Mammary microvascular endothelial cell (primary cell): ENCODE data around the gene GLT1D1. TPM values are rescaled to one million over a fixed set of nuclear protein-coding genes. Genes with fewer than 3 reads are reported as not detected.

Source experiments
- total RNA-seq: library from RNA; depleted of rRNA; stranded (reverse); fragments of >200 nt; gene quantifications from 2 replicates; pipeline ENCODE4 v1.2.3, GENCODE V29; 2015

The GLT1D1 gene
- total RNA-seq = not detected in 2 replicates

DNA sequence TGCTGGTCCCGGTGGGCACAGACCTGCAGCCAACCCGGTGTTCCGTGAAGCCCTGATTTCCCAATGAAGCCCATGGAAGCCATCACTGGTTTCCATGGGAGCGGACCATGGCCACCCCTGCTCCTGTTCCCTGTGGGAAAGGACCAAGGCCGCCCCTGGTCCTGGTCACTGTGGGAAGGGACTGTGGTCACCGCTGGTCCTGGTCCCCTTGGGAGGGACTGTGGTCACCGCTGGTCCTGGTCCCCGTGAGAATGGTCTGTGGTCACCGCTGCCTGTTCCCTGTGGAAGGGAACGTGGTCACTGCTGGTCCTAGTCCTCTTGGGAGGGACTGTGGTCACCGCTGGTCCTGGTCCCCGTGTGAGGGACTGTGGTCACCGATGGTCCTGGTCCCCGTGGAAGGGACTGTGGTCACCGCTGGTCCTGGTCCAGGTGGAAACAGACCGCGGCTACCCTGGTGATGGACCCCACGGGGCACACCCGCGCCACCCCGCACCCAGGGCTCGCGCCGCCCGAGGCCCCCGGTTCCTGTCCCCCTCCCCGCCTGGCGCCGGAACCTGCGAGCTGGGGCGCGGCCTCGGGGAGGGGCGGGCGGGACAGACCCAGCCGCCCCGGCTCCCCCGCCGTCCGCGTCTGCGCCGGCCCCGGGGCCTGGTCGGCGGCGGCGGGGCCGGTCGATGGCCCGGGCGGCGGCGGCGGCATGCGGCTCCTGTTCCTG, at the start of gene GLT1D1:
GLT1D1 (plus strand) TSS at position 594 of the 715 bp plus-strand sequence; CDS start at position 698, 104 bp downstream.

DNA sequence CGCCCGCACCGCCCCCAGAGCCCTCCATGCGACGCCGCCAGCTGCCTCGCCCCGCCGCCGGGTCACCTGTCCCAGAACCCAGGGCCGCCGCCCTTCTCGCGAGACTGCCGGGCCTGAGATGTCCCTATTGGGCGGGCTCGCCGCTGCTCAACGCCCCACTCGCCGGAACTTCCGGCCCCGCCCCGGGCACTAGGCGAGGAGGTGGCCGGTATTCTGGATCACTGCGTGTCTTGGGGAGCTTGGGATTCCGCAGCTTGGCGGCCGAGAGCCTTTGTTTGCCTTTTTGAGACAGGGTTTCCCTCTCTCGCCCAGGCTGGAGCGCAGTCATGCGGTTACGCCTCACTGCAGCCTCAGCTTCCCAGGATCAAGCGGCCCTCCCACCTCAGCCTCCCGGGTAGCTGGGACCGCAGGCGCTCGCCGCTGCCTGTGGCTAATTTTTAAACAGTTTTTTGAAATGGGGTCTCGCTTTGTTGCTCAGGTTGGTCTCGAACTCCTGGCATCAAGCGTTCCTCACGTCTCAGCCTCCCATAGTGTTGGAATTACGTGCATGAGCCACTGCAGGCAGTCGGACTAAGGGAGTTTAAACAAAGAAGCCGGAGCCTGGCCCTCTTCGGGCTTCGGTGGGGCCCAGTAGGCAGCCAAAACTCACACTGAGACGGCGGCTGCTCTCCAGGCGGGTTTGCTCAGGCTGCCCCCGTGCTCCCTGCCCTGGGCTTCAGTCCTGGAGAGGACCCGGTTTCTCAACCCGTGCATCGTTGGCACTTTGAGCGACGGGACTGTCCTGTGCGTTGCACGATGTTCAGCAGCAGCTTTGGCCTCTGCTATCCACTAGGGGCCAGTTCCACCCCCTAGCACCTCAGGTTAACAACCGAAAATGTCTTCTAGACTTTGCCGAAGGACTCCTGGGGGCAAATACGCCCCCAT, 29.1 kb upstream of the GLT1D1 start, which contains the start of gene SLC15A4:
SLC15A4 (minus strand) TSS at position 43 of the 924 bp plus-strand sequence; CDS start at position 28, 15 bp downstream.

Other genes with a start within 250 kb of the GLT1D1 start
- 29.4 and 29.7 TPM in 2 replicates for gene SLC15A4, start 29.5 kb upstream of the GLT1D1 start, total RNA-seq